Fibroblast of villous mesenchyme (primary cell): Measurements from ENCODE around the gene THEMIS. TPM values are rescaled to one million over a fixed set of nuclear protein-coding genes. Genes with fewer than 3 reads are reported as not detected.

Experiments used
- DNase-seq: peaks from one replicate; pipeline ENCODE4 v3.0.0-alpha.2; 2010; ENCODE audit warnings: low read depth
- H3K4me3 ChIP-seq: 2 replicates; pipeline ENCODE4 v1.5.1; 2011; ENCODE audit warnings: low read depth, mild to moderate bottlenecking, low read length
- CTCF ChIP-seq: IDR thresholded peaks from 2 replicates; pipeline ENCODE4 v1.5.1; 2012; ENCODE audit warnings: low read depth, mild to moderate bottlenecking, low read length; ENCODE audit not compliant: insufficient read depth
- total RNA-seq: library from RNA; depleted of rRNA; stranded (reverse); fragments of >200 nt; gene quantifications from 2 replicates; pipeline ENCODE4 v1.2.3, GENCODE V29; 2012

Gene THEMIS
- total RNA-seq, 1 donor: under 0.01 TPM

DNA sequence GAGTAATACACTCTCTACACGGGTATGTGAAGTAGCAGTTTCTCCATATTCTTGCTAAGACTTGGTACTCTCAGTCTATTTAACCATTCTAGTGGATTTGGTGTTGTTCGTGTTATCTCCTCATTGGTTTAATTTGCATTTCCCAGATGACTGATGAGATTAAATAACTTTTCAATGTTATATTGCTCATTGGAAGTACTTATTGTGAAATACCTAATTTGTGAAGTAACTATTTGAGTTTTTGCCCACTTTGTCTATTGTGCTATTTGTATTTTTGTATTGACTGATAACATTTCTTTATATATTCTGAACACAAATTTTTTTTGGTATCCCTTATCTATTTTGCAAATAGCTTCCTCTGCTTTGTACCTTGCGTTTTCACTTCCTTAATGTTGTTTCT lies 167.9 kb downstream of the THEMIS start:
- TF ChIP-seq CTCF: no peak
- no peak for DNase-seq
- no peak overlapping the region for H3K4me3 ChIP-seq

DNA sequence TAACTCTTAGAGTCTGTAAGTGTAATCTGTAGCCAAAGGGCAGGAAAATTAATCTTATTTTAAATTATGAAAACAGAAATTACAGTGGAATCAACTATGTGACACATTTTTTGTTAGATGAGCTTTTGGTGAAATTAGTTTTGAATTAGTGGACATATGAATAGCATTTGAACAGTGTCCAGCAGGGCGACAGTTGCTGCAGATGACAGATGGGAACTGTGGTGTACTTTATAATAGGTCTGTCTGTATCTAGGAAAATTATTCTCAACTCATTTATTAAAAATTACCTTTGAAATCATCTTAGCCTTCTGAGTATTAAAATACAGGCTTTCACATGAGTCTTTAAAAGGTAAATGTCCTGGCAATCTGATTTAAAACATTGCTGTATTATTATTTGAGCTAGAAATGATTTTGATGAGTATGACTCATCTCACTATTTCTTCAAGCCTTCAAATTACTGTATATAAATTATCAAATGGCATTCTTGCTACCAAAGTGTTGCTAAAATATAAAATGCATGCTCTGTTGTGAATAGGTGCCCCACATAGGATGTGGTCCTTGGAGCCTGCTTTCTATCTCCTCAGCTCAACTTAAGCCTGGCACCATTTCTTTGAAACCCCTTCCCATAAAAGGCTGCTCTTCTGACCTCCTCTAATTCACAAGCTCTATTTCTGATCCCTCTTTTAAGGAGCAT lies 173.5 kb downstream of the THEMIS start:
- no peak for DNase-seq
- H3K4me3 ChIP-seq: no peak overlapping the region
- TF ChIP-seq CTCF: no peak

- no peak overlapping the region for H3K4me3 ChIP-seq
- DNase-seq: no peak
- no peak for TF ChIP-seq CTCF
Measured at GRCh38 chr6:127725821-127726220, 175.0 kb downstream of the THEMIS start.

GRCh38 chr6:127718694-127719093 lies 182.2 kb downstream of the THEMIS start:
- no peak for TF ChIP-seq CTCF
- DNase-seq: no peak
- no peak overlapping the region for H3K4me3 ChIP-seq

DNA sequence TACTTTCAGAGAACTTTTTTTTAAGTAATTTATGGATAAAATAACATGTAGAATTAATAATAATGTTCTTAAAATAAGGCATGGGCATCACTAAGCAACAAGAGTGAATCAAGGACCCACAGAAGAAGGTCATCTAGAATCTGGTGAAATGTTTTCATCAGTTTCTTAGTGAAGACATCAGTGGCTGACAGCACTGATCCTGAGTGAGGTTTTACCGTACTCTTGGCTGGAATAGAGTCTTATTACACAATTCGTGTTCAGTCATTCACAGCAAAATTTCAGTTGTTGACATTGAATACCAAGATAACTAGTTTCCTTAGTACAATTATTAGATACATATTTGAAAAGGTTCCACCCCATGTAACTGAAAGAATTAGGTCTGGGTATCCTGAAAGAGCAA lies 183.5 kb downstream of the THEMIS start:
- no peak for DNase-seq

DNA sequence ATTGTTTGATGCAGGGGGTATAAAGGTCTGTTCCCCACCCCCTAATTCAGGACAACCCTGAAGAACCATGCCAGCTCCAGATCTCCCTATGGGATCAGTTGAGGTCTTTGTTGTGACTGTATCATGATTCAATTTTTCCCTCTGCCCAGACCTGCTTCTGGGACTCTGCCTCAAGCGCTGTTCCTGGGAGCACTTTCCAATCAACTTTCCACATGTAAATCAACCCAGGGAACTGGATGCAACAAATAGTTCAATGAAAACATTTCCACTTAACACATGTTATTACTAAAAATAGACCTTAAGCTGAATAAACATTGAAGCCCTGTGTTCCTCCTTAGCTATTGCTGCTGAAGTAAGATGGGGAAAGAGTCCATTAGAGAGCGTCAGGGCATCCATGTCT lies 184.4 kb downstream of the THEMIS start:
- TF ChIP-seq CTCF: no peak
- peak; percentile 10 for DNase-seq
- no peak overlapping the region for H3K4me3 ChIP-seq

More for the DNA sequence above, 183.5 kb downstream of the THEMIS start:
- H3K4me3 ChIP-seq: no peak overlapping the region
- no peak for TF ChIP-seq CTCF

- no peak for TF ChIP-seq CTCF
- no peak overlapping the region for H3K4me3 ChIP-seq
- no peak for DNase-seq
Measured at GRCh38 chr6:127710668-127711067, 190.2 kb downstream of the THEMIS start.
